ENCODE results near the gene TNNI3K. TPM values are rescaled to one million over a fixed set of nuclear protein-coding genes. Genes with fewer than 3 reads are reported as not detected.

The TNNI3K gene
- total and polyA plus RNA-seq, 10 of the 15 experiments (the other 5 are each of a cell fraction or from before 2014, with no cell fraction given), result 0.14 to 1.6 (median 0.44) TPM; not detected in 4

- H3K36me3 ChIP-seq (ENCODE audit: control insufficient read depth in 2 of 2, insufficient read depth in 2 of 2, low read length in 1 of 2), result no peaks in the 10 kb centered on the region
- DNase-seq (ENCODE audit: low read depth, low spot score) (no peak), ATAC-seq (no peak), FAIRE-seq (no peak)
- no peaks in the 10 kb centered on the region for H4K20me1 ChIP-seq (ENCODE audit: control insufficient read depth, insufficient read depth)
- CTCF ChIA-PET, result no interaction called here
- in situ Hi-C loops (cut with MboI), result no loop called here
- H3K27ac ChIP-seq (ENCODE audit: control insufficient read depth, insufficient read depth), result no peak overlapping the region
- POLR2A ChIA-PET, result no interaction called here
- H3K79me2 ChIP-seq (ENCODE audit: control insufficient read depth, insufficient read depth, low read length), result no peaks in the 10 kb centered on the region
- no peaks in the 10 kb centered on the region for H3K4me1 ChIP-seq (ENCODE audit: control insufficient read depth, insufficient read depth, low read length)
- RAD21 ChIA-PET (ENCODE audit: unreplicated experiment), result no interaction called here
- SMC1A ChIA-PET (ENCODE audit: uncharacterized antibody, unreplicated experiment), result interaction anchor here (1.2 kb wide), 1 partner anchor 10 kb away, joined by 3 read pairs; no protein-coding TSS in a partner anchor
- intact Hi-C loops (cut with micrococcal nuclease; ENCODE audit: unreplicated experiment), result no loop called here
- no peaks in the 10 kb centered on the region for H3K9me3 ChIP-seq (replicated peaks; ENCODE audit: control insufficient read depth, insufficient read depth, low read length)
- WGBS (ENCODE audit: insufficient coverage, insufficient replicate concordance, low lambda C conversion rate, missing lambda C conversion rate), result 15% methylated on average over 6 of the region's 6 CpGs
- H3K4me3 ChIP-seq, result no peak overlapping the region
- no peaks in the 10 kb centered on the region for H3K27me3 ChIP-seq (replicated peaks in 1 of 2; ENCODE audit: control insufficient read depth in 2 of 2, insufficient read depth in 2 of 2, low read length in 1 of 2)
- H3K4me2 ChIP-seq (ENCODE audit: control insufficient read depth, insufficient read depth), result no peak overlapping the region
- no peak overlapping the region for H2AFZ ChIP-seq (ENCODE audit: control insufficient read depth, low read depth, low read length)
- no TSS peak for BruUV-seq (replicated peaks)
- no peak overlapping the region for H3K9ac ChIP-seq (ENCODE audit: control insufficient read depth, insufficient read depth, low read length)
- no peak for TF ChIP-seq MYB (IDR thresholded peaks at IDR 0.05; ENCODE audit: borderline replicate concordance, low read depth, low read length)
- TF ChIP-seq HDAC6 (IDR thresholded peaks at IDR 0.05; ENCODE audit: unreplicated experiment), result no peak
- no peak for TF ChIP-seq NBN (IDR thresholded peaks at IDR 0.05)
- no peak for TF ChIP-seq ZNF622 (IDR thresholded peaks at IDR 0.05)
- no peak for TF ChIP-seq SMC3 (IDR thresholded peaks at IDR 0.05; ENCODE audit: borderline replicate concordance, low read length)
- TF ChIP-seq TCF3 (IDR thresholded peaks at IDR 0.05; ENCODE audit: borderline replicate concordance, insufficient read depth, low read depth, low read length), result no peak
- no peak for TF ChIP-seq SP1 (IDR thresholded peaks at IDR 0.05; ENCODE audit: low read depth, low read length)
Observed at GRCh38 chr1:74324684-74325448, 89.7 kb downstream of the TNNI3K start.

GRCh38 chr1:74328851-74329250, 93.7 kb downstream of the TNNI3K start:
- ChIA-PET CTCF (interaction anchor here (1.3 kb wide), 1 partner anchor 174 kb away, joined by 3 read pairs; no protein-coding TSS in a partner anchor), SMC1A (ENCODE audit: uncharacterized antibody, unreplicated experiment) (interaction anchor here (1.1 kb wide), 1 partner anchor 9 kb away, joined by 3 read pairs; no protein-coding TSS in a partner anchor), RAD21 (ENCODE audit: unreplicated experiment) (no interaction called here), POLR2A (no interaction called here)
- Histone ChIP-seq H3K4me2 (ENCODE audit: control insufficient read depth, insufficient read depth) (no peak overlapping the region), H2AFZ (ENCODE audit: control insufficient read depth, low read depth, low read length) (no peak overlapping the region), H3K4me1 (ENCODE audit: control insufficient read depth, insufficient read depth, low read length) (no peaks in the 10 kb centered on the region), H3K27ac (ENCODE audit: control insufficient read depth, insufficient read depth) (no peak overlapping the region), H3K36me3 (ENCODE audit: control insufficient read depth in 2 of 2, insufficient read depth in 2 of 2, low read length in 1 of 2) (no peaks in the 10 kb centered on the region), H3K79me2 (ENCODE audit: control insufficient read depth, insufficient read depth, low read length) (no peaks in the 10 kb centered on the region), H3K9me3 (replicated peaks; ENCODE audit: control insufficient read depth, insufficient read depth, low read length) (no peaks in the 10 kb centered on the region), H4K20me1 (ENCODE audit: control insufficient read depth, insufficient read depth) (no peaks in the 10 kb centered on the region), H3K27me3 (replicated peaks in 1 of 2; ENCODE audit: control insufficient read depth in 2 of 2, insufficient read depth in 2 of 2, low read length in 1 of 2) (no peaks in the 10 kb centered on the region), H3K4me3 (no peak overlapping the region), H3K9ac (ENCODE audit: control insufficient read depth, insufficient read depth, low read length) (no peak overlapping the region)
- intact Hi-C loops (cut with micrococcal nuclease; ENCODE audit: unreplicated experiment) (no loop called here), in situ Hi-C loops (cut with MboI) (no loop called here)
- no TSS peak for BruUV-seq (replicated peaks)
- ATAC-seq (no peak), DNase-seq (ENCODE audit: low read depth, low spot score) (no peak), FAIRE-seq (no peak)
- TF ChIP-seq NR2C2 (IDR thresholded peaks at IDR 0.05; ENCODE audit: borderline replicate concordance, control insufficient read depth, insufficient read length, low read depth) (no peak), CEBPZ (IDR thresholded peaks at IDR 0.05; ENCODE audit: low read depth, low read length) (no peak), YBX1 (IDR thresholded peaks at IDR 0.05) (no peak), ZNF274 (IDR thresholded peaks at IDR 0.05; ENCODE audit: insufficient read depth, insufficient read length) (no peak), TCF7 (IDR thresholded peaks at IDR 0.05; ENCODE audit: borderline replicate concordance) (no peak), NFYB (IDR thresholded peaks at IDR 0.05; ENCODE audit: insufficient read depth, low read depth, low read length) (no peak), HDAC2 (IDR thresholded peaks at IDR 0.05) (no peak), IRF3 (IDR thresholded peaks at IDR 0.05) (no peak), ZNF217 (IDR thresholded peaks at IDR 0.05) (no peak)

Measured in GM12878 (cell line).